ENCODE data around the gene ARFGEF3.

- no peak for TF ChIP-seq GLIS1 (tag by site-specific recombination; IDR thresholded peaks at IDR 0.05)
- no peak for TF ChIP-seq ZNF24 (tag by site-specific recombination; IDR thresholded peaks at IDR 0.05)
- TF ChIP-seq ZBTB1 (tag by site-specific recombination; IDR thresholded peaks at IDR 0.05), result no peak
- TF ChIP-seq ZNF791 (tag by site-specific recombination; IDR thresholded peaks at IDR 0.05), result no peak
- no peak for TF ChIP-seq CTCF (tag by site-specific recombination; IDR thresholded peaks at IDR 0.05)
Observed at GRCh38 chr6:138240476-138241245, 78.9 kb downstream of the ARFGEF3 start.
